HEK293T (cell line): ENCODE measurements around the gene SLAMF7.

ENCODE experiments used
- ARNT ChIP-seq: fragments of 450-650 bp; IDR thresholded peaks from 2 replicates; pipeline ENCODE4 v1.6.1; 2017; ENCODE audit warnings: mild to moderate bottlenecking
- BHLHE40 ChIP-seq: fragments of 450-650 bp; IDR thresholded peaks from 2 replicates; pipeline ENCODE4 v1.6.1; 2016; ENCODE audit warnings: mild to moderate bottlenecking, moderate library complexity, borderline replicate concordance
- ELF4 ChIP-seq: fragments of 450-650 bp; IDR thresholded peaks from 2 replicates; pipeline ENCODE4 v1.6.1; 2017; ENCODE audit warnings: antibody characterized with exemption
- FOXA1 ChIP-seq: fragments of 450-650 bp; IDR thresholded peaks from 2 replicates; pipeline ENCODE4 v1.6.1; 2016; ENCODE audit warnings: mild to moderate bottlenecking
- FOXM1 ChIP-seq: fragments of 450-650 bp; IDR thresholded peaks from 2 replicates; pipeline ENCODE4 v1.6.1; 2017; ENCODE audit warnings: mild to moderate bottlenecking, borderline replicate concordance
- L3MBTL2 ChIP-seq: fragments of 450-650 bp; conservative IDR thresholded peaks from 2 replicates; pipeline ENCODE4 v1.6.1; 2016; ENCODE audit warnings: mild to moderate bottlenecking
- SP1 ChIP-seq: fragments of 450-650 bp; IDR thresholded peaks from 2 replicates; pipeline ENCODE4 v1.6.1; 2017
- SUZ12 ChIP-seq: fragments of 450-650 bp; IDR thresholded peaks from 2 replicates; pipeline ENCODE4 v1.6.1; 2016; ENCODE audit warnings: mild to moderate bottlenecking
- TARDBP ChIP-seq: fragments of 450-650 bp; IDR thresholded peaks from 2 replicates; pipeline ENCODE4 v1.6.1; 2016

DNA sequence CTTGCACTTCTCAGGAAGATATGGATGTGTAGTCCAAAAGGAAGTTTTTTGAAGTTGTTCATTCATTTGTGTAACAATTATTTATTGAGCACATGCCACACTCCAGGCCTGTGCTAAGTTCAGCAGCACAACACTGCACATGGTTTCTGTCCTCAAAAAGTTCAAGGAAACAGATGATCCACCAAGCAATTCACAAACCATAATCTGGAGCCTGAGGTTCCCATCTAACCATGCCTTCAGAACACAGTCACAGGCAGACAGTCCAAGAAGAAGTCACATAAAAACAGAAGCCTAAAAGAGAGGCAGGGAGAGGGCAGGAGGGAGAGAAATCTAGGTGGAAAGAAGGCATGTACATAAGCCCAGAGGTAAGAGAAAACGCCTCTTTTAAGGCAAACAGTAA lies 29.3 kb upstream of the SLAMF7 start:
- no peak for TF ChIP-seq SP1
- no peak for TF ChIP-seq FOXA1
- TF ChIP-seq SUZ12: no peak
- TF ChIP-seq ELF4: no peak
- no peak for TF ChIP-seq ARNT
- no peak for TF ChIP-seq FOXM1
- TF ChIP-seq TARDBP: no peak
- TF ChIP-seq L3MBTL2: no peak
- no peak for TF ChIP-seq BHLHE40
